IgD-negative memory B cell (primary cell): ENCODE measurements around the gene WEE2. TPM values are rescaled to one million over a fixed set of nuclear protein-coding genes. Genes with fewer than 3 reads are reported as not detected.
"Not testable (repeated sequence)": the region's sequence is repeated elsewhere in the genome, so short reads cannot be mapped to it uniquely, and the experiment has no call there.

Source experiments
- H3K27ac Mint-ChIP-seq, 3 donors: one replicate each; pipeline ENCODE4 v1.8.0; 2020 to 2022; ENCODE audit warnings: mild to moderate bottlenecking in 3 of 3, mixed read lengths in 3 of 3, moderate library complexity in 1 of 3
- H3K27me3 Mint-ChIP-seq: one replicate; pipeline ENCODE4 v1.8.0; 2021; ENCODE audit warnings: mixed read lengths
- H3K36me3 Mint-ChIP-seq: one replicate; pipeline ENCODE4 v1.8.0; 2020; ENCODE audit warnings: mild to moderate bottlenecking, mixed read lengths
- H3K4me1 Mint-ChIP-seq, 3 donors: one replicate each; pipeline ENCODE4 v1.8.0; 2020 to 2022; ENCODE audit warnings: mixed read lengths in 3 of 3, mild to moderate bottlenecking in 1 of 3
- H3K4me3 Mint-ChIP-seq, 4 donors: one replicate each; pipeline ENCODE4 v1.8.0; 2020 to 2022; ENCODE audit warnings: mild to moderate bottlenecking in 4 of 4, mixed read lengths in 4 of 4, moderate library complexity in 3 of 4
- H3K9me3 Mint-ChIP-seq, 3 donors: one replicate each; pipeline ENCODE4 v1.8.0; 2020 to 2021; ENCODE audit warnings: mixed read lengths in 3 of 3, mild to moderate bottlenecking in 1 of 3
- polyA plus RNA-seq: library from polyadenylated mRNA; unstranded; fragments of 300-500 nt; fragmentation: Illumina TruSeq; gene quantifications from one replicate; pipeline ENCODE4 v1.2.3, GENCODE V29; 2021

Gene WEE2
- polyA plus RNA-seq, 1 donor from 2014 or later: not detected

DNA sequence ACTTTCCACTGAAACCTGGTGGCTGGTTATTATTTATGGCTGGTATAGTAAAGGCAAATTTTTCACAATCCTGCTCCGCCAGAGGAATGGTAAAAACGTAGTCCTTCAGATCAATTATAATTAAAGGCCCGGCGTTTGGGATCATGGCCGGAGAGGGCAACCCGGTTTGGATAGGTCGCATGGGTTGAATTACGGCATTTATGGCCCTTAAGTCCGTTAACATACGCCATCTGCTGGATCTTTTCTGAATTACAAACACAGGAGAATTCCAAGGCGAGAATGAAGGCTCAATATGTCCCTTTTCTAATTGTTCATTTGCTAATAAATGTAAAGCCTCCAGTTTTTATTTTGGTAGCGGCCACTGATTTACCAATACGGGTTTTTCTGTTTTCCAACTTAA, 44.5 kb downstream of the WEE2 start:
- Mint-ChIP-seq H3K27ac (no peak overlapping the region), H3K36me3 (peaks cover 35% of the 10 kb centered on the region), H3K4me3 (no peak overlapping the region), H3K27me3 (no peaks in the 10 kb centered on the region), H3K9me3 (peaks cover 3 to 22% (median 9%) of the 10 kb centered on the region in 3 donors), H3K4me1 (no peaks in the 10 kb centered on the region)

DNA sequence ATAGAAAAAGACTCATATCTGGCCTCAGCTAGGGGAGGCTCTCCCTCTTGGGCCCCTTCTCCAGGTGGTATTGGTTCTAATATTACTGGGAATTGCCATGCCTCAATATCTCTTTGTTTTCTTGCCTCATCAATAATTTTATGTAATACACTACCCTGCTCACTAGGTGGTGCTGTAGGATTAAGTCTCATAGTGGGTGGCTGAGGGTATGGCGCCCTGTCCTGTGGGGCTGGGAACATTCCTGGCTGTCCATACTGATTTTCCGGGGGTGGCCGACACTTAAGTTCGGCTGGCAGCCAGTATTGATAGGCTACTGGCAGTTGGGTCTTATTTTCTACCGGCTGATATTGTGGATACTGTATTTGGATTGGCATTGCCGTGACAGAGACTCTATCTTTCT, 46.8 kb downstream of the WEE2 start:
- no peaks in the 10 kb centered on the region for H3K4me1 Mint-ChIP-seq
- no peak overlapping the region for H3K4me3 Mint-ChIP-seq
- H3K27ac Mint-ChIP-seq: peak overlapping the region in 1 of 3 donors; percentile 23
- no peaks in the 10 kb centered on the region for H3K27me3 Mint-ChIP-seq
- H3K36me3 Mint-ChIP-seq: peaks cover 34% of the 10 kb centered on the region
- peaks cover 3 to 20% (median 8%) of the 10 kb centered on the region in 3 donors for H3K9me3 Mint-ChIP-seq

DNA sequence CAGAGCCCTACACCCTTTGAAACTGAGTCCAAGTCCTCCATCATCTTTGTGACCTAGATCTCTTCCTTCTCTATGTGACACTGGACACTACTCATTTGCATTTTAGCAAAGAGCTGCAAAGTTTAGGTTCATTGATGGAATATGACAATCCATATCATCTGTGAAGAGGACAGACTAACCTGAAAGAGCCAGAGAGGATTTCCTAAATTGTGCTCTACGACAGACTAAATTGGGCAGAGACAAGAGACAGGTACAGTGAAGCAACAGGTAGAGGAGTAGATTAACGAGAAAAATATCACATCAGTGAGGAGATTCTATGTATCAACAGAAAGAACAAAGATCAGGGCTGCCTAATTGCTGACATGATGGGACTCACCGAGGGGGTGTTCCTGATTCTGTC, 55.6 kb downstream of the WEE2 start, which contains the start of gene TAS2R3:
Gene TAS2R3, plus strand, starts transcription at position 301 of the 400 bp plus-strand sequence. Its CDS starts 62 bp downstream, at position 363.
- Mint-ChIP-seq H3K27ac (no peak within 1 kb of the TSS), H3K27me3 (no peaks in the 10 kb centered on the region), H3K9me3 (peaks cover 0 to 1% (median 0%) of the 10 kb centered on the region in 3 donors), H3K4me1 (no peaks in the 10 kb centered on the region), H3K4me3 (no peak within 1 kb of the TSS), H3K36me3 (peaks cover 6% of the 10 kb centered on the region)

DNA sequence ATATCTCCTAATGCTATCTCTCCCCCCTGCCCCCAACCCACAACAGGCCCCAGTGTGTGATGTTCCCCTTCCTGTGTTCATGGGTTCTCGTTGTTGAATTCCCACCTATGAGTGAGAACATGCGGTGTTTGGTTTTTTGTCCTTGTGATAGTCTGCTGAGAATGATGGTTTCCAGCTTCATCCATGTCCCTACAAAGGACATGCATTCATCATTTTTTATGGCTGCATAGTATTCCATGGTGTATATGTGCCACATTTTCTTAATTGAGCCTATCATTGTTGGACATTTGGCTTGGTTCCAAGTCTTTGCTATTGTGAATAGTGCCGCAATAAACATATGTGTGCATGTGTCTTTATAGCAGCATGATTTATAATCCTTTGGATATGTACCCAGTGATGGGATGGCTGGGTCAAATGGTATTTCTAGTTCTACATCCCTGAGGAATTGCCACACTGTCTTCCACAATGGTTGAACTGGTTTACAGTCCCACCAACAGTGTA, 62.0 kb downstream of the WEE2 start:
- not testable (repeated sequence) for H3K4me3 Mint-ChIP-seq, H3K4me1 Mint-ChIP-seq, H3K27me3 Mint-ChIP-seq, H3K9me3 Mint-ChIP-seq, H3K27ac Mint-ChIP-seq
- H3K36me3 Mint-ChIP-seq: peaks cover 12% of the 10 kb centered on the region

DNA sequence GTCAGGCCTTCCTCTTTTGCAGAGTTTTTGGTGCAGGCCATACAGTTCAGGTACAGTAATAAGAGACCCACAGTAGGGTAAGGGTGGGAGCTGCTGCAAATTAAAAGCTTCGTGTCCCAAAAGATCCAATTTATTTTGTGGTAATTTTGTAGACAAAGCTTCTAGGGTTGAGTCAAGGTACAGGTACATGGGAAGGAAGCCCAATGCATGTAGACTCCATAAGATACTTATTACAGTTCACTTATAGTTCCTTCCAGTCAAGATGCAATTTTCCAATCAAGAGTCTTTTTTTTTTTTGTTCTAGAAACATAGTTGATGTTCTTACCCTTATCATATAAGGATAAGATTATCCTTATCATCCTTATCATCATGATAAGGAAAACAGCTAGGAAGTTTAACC, 68.2 kb downstream of the WEE2 start, which contains the start of gene TAS2R4:
Gene TAS2R4, plus strand, starts transcription at position 301 of the 400 bp plus-strand sequence. CDS start 1,815 bp downstream, outside the sequence.
- Mint-ChIP-seq H3K27ac (no peak within 1 kb of the TSS), H3K4me1 (peaks cover 0 to 4% (median 2%) of the 10 kb centered on the region in 3 donors), H3K4me3 (no peak within 1 kb of the TSS), H3K9me3 (peaks cover 0 to 2% (median 0%) of the 10 kb centered on the region in 3 donors), H3K27me3 (no peaks in the 10 kb centered on the region), H3K36me3 (peaks cover 16% of the 10 kb centered on the region)

Other genes with a start within 250 kb of the WEE2 start
- 23.1 TPM for gene AGK, start 156.9 kb upstream of the WEE2 start, polyA plus RNA-seq
- gene DENND11, start 6.2 kb upstream of the WEE2 start, polyA plus RNA-seq: 8.9 TPM
- 245 TPM for gene SSBP1, start 30.0 kb downstream of the WEE2 start, polyA plus RNA-seq
- gene TAS2R3, start 55.7 kb downstream of the WEE2 start, polyA plus RNA-seq: not detected
- not detected for gene TAS2R4, start 68.3 kb downstream of the WEE2 start, polyA plus RNA-seq
- 0.33 TPM for gene TAS2R5, start 81.9 kb downstream of the WEE2 start, polyA plus RNA-seq
- not detected for gene PRSS37, start 133.1 kb downstream of the WEE2 start, polyA plus RNA-seq
- not detected for gene OR9A4, start 208.0 kb downstream of the WEE2 start, polyA plus RNA-seq
- not detected for gene CLEC5A, start 238.6 kb downstream of the WEE2 start, polyA plus RNA-seq